WI38 (cell line): ENCODE measurements around the gene CLSTN3.

Experiments
- H3K4me3 ChIP-seq: 2 replicates; pipeline ENCODE4 v1.5.1; 2011; ENCODE audit warnings: low read depth, mild to moderate bottlenecking, control low read depth, low read length
- TF ChIP-seq, protein P1 (sequence below): IDR thresholded peaks from 2 replicates; pipeline ENCODE4 v1.5.1; 2012; ENCODE audit warnings: low read depth, mild to moderate bottlenecking, control low read depth, low read length

CLSTN3 gene

DNA sequence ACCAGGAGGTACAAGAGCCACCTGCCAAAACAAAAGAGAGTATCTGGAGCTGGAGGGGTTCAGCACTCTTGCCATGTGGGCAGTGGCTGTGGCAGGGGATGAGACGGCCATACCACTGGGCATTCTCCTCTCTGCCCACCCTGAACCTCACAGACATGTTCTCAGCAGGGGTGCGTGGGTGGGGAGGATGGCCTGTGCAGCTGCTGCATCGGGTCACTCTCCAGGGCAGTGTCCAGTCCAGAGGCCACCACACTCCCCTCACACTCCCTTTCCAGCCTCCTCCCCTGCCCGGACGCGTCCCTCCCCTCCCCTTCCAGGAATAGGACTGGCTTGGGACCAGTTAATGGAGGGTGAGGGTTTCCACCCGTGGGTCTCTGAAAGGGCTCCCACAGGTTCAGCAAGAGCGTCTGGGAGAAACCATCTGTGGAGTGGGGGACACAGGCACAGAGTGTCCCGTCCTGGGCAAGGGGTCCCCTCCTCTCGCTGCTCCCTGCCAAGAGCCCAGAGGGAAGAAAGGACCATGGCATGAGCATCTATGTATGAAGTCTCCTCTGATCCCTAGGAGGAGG, 38.4 kb upstream of the CLSTN3 start:
- peak overlapping the region; percentile 75 for H3K4me3 ChIP-seq
- TF ChIP-seq, protein P1, sequence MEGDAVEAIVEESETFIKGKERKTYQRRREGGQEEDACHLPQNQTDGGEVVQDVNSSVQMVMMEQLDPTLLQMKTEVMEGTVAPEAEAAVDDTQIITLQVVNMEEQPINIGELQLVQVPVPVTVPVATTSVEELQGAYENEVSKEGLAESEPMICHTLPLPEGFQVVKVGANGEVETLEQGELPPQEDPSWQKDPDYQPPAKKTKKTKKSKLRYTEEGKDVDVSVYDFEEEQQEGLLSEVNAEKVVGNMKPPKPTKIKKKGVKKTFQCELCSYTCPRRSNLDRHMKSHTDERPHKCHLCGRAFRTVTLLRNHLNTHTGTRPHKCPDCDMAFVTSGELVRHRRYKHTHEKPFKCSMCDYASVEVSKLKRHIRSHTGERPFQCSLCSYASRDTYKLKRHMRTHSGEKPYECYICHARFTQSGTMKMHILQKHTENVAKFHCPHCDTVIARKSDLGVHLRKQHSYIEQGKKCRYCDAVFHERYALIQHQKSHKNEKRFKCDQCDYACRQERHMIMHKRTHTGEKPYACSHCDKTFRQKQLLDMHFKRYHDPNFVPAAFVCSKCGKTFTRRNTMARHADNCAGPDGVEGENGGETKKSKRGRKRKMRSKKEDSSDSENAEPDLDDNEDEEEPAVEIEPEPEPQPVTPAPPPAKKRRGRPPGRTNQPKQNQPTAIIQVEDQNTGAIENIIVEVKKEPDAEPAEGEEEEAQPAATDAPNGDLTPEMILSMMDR = no peak

GRCh38 chr12:7092229-7092985, 37.8 kb upstream of the CLSTN3 start, which contains the start of gene C1R:
Gene C1R (minus strand): TSS chr12:7092445. CDS start chr12:7092388, 57 bp downstream.
- H3K4me3 ChIP-seq = peak within 1 kb of the TSS; percentile 75
- TF ChIP-seq, protein P1 = peak; percentile 84

DNA sequence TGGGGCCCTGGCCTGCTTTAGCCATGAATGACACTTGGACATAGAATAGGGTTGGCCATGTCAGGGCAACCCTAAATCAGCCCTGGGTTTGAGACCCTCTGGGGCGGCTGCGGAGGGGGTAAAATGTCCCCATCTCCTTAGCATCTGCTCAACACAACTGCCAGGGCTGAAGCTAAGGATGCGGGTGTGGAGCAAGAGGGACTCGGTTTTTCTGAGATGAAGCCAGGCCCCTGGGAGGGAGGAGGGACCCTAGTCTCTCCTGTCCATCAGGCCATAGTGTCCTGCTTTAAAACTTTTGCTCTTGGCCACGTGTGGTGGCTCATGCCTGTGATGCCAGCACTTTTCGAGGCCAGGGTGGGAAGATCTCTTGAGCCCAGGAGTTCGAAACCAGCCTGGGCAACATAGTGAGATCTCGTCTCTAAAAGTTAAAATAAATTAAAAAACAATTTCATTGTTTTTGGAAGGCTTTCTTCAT, 37.1 kb upstream of the CLSTN3 start:
- no peak overlapping the region for H3K4me3 ChIP-seq
- TF ChIP-seq, protein P1 = no peak

DNA sequence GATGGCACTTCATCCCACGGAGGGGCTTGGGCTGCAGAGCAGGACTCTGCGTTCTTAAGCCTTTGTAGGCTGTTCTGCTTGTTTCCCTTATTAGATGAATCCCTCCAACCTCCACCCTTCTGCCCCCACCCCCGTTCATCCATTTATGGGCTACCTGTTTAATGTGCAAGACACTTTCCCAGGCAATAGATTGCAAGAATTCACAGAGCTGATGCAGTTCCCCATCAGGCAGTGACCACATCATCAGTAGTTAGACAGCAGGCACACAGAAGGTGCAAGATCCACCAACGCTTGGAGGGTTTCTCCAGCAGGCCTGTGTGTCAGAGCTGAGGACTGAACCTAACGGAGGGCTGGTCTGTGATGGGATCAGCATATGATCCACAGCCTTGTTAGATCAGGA, 36.7 kb upstream of the CLSTN3 start:
- no peak overlapping the region for H3K4me3 ChIP-seq
- TF ChIP-seq, protein P1 = no peak

GRCh38 chr12:7093892-7094291, 36.3 kb upstream of the CLSTN3 start:
- TF ChIP-seq, protein P1 = no peak
- no peak overlapping the region for H3K4me3 ChIP-seq

DNA sequence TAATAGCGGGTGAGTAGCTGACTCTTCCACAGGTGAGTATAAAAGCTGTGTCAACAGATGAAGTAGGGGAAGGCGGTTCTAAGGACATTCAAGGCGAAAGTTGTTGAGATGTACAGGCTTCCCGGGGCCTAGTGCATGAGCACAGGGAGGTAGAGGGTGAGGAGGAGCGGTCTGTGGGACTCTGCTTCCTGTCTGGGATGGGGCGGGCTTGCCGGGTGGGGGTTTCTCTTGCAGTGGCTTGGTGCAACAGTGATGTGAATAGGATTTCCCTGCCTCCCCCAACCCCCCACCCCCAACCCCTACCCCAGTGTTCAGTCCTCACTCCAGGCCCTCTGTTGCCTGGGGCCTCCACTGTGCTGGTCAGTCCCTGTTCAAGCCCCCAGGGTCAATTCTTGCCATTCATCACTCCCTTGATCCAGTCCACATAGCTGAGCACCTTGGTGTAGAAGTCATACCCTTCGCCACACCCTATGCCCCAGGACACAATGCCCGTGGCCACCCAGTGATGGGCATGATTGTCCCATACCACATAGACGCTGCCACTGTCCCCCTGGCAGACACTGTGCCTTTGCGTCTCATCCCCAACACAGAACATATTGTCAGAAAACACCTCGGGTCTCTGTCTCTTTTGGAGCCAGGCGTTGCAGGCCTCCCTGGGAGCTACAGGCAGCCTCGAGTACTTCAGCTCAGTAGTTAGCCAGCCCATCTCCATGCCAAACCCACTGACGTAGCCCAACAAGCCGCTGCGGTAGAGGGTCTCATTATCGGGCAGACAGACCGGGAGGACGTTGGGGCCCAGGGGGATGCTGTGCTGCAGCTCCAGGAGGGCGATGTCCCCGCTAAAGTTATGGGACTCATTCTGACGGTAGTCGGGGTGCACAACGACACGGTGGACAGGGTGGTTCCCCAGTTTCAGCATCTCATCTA, 33.9 kb upstream of the CLSTN3 start:
- TF ChIP-seq, protein P1 = no peak
- H3K4me3 ChIP-seq = no peak overlapping the region
